Measurements from ENCODE around the gene PRKCH.

DNA sequence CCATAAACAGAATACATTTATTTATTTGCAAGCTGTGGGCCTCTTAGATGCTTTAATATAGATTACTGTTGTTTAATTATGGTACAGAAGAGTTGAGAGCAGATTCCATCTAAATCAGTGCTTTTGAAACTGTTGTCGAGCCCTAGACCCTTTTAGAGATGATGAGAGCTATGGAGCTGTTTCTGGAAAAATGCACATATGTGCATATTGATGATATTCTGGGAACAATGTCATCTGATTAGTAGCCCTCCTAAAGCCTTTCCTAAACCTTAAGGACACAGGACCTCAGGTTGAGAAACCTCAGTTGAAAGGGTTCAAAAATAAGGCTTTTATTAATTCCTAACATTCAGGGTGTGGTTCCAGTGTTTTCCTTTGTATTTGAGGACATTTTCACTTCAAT lies 11.7 kb downstream of the PRKCH start:
- TF ChIP-seq, protein P1, sequence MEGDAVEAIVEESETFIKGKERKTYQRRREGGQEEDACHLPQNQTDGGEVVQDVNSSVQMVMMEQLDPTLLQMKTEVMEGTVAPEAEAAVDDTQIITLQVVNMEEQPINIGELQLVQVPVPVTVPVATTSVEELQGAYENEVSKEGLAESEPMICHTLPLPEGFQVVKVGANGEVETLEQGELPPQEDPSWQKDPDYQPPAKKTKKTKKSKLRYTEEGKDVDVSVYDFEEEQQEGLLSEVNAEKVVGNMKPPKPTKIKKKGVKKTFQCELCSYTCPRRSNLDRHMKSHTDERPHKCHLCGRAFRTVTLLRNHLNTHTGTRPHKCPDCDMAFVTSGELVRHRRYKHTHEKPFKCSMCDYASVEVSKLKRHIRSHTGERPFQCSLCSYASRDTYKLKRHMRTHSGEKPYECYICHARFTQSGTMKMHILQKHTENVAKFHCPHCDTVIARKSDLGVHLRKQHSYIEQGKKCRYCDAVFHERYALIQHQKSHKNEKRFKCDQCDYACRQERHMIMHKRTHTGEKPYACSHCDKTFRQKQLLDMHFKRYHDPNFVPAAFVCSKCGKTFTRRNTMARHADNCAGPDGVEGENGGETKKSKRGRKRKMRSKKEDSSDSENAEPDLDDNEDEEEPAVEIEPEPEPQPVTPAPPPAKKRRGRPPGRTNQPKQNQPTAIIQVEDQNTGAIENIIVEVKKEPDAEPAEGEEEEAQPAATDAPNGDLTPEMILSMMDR (IDR thresholded peaks at IDR 0.05): no peak
- TF ChIP-seq POLR2A (IDR thresholded peaks at IDR 0.05): no peak
